ACC112 (cell line): Measurements from ENCODE around the gene PNKP.

Experiments
- H2AFZ ChIP-seq: fragments of 200-600 bp; sonication (generic); one replicate; pipeline ENCODE4 v1.6.0; 2017; ENCODE audit warnings: antibody characterized with exemption, low read length; ENCODE audit not compliant: unreplicated experiment
- H3K27ac ChIP-seq: fragments of 200-600 bp; sonication (generic); 2 replicates; pipeline ENCODE4 v1.5.1; 2014; ENCODE audit warnings: low read depth, mild to moderate bottlenecking, antibody characterized with exemption, low read length, moderate library complexity
- H3K27me3 ChIP-seq: fragments of 200-600 bp; sonication (generic); 2 replicates; pipeline ENCODE4 v1.6.1; 2014; ENCODE audit warnings: mild to moderate bottlenecking, antibody characterized with exemption, low read length, moderate library complexity, mixed read lengths; ENCODE audit not compliant: insufficient read depth
- H3K36me3 ChIP-seq: fragments of 200-600 bp; sonication (generic); 2 replicates; pipeline ENCODE4 v1.6.1; 2016; ENCODE audit warnings: mild to moderate bottlenecking, antibody characterized with exemption, low read length, moderate library complexity, mixed read lengths; ENCODE audit not compliant: insufficient read depth
- H3K4me1 ChIP-seq: fragments of 200-600 bp; sonication (generic); one replicate; pipeline ENCODE4 v1.6.1; 2016; ENCODE audit warnings: low read length, mixed read lengths; ENCODE audit not compliant: insufficient read depth, unreplicated experiment, control insufficient read depth
- H3K4me3 ChIP-seq: fragments of 200-600 bp; sonication (generic); 2 replicates; pipeline ENCODE4 v1.5.1; 2014; ENCODE audit warnings: mild to moderate bottlenecking, low read depth, low read length
- H3K79me2 ChIP-seq: fragments of 200-600 bp; sonication (generic); one replicate; pipeline ENCODE4 v1.6.0; 2016; ENCODE audit warnings: low read length; ENCODE audit not compliant: control insufficient read depth, unreplicated experiment, insufficient read depth

PNKP gene

GRCh38 chr19:49837425-49837824 lies 30.0 kb downstream of the PNKP start:
- Histone ChIP-seq H3K79me2 (no peaks in the 10 kb centered on the region), H3K27me3 (no peaks in the 10 kb centered on the region), H3K4me3 (no peak overlapping the region), H3K4me1 (no peaks in the 10 kb centered on the region), H2AFZ (no peak overlapping the region), H3K27ac (no peak overlapping the region), H3K36me3 (no peaks in the 10 kb centered on the region)

- H3K27me3 ChIP-seq, result no peaks in the 10 kb centered on the region
- no peak overlapping the region for H2AFZ ChIP-seq
- H3K4me1 ChIP-seq, result no peaks in the 10 kb centered on the region
- no peaks in the 10 kb centered on the region for H3K36me3 ChIP-seq
- no peak overlapping the region for H3K4me3 ChIP-seq
- H3K27ac ChIP-seq, result no peak overlapping the region
- H3K79me2 ChIP-seq, result no peaks in the 10 kb centered on the region
Observed at GRCh38 chr19:49837009-49837310, 30.4 kb downstream of the PNKP start.

GRCh38 chr19:49836176-49837008 lies 31.0 kb downstream of the PNKP start:
- no peaks in the 10 kb centered on the region for H3K36me3 ChIP-seq
- H3K4me3 ChIP-seq, result no peak overlapping the region
- H3K4me1 ChIP-seq, result no peaks in the 10 kb centered on the region
- no peaks in the 10 kb centered on the region for H3K27me3 ChIP-seq
- H3K27ac ChIP-seq, result no peak overlapping the region
- H3K79me2 ChIP-seq, result no peaks in the 10 kb centered on the region
- no peak overlapping the region for H2AFZ ChIP-seq

- Histone ChIP-seq H3K27me3 (no peaks in the 10 kb centered on the region), H2AFZ (no peak overlapping the region), H3K27ac (no peak overlapping the region), H3K4me3 (no peak overlapping the region), H3K79me2 (no peaks in the 10 kb centered on the region), H3K4me1 (no peaks in the 10 kb centered on the region), H3K36me3 (no peaks in the 10 kb centered on the region)
Observed at GRCh38 chr19:49835562-49835961, 31.8 kb downstream of the PNKP start.

GRCh38 chr19:49833599-49833998 lies 33.8 kb downstream of the PNKP start:
- no peaks in the 10 kb centered on the region for H3K79me2 ChIP-seq
- H3K36me3 ChIP-seq, result no peaks in the 10 kb centered on the region
- H3K27ac ChIP-seq, result no peak overlapping the region
- no peaks in the 10 kb centered on the region for H3K27me3 ChIP-seq
- H3K4me1 ChIP-seq, result no peaks in the 10 kb centered on the region
- no peak overlapping the region for H3K4me3 ChIP-seq
- no peak overlapping the region for H2AFZ ChIP-seq

GRCh38 chr19:49832556-49832955 lies 34.8 kb downstream of the PNKP start:
- Histone ChIP-seq H3K36me3 (no peaks in the 10 kb centered on the region), H3K4me3 (no peak overlapping the region), H3K27ac (no peak overlapping the region)

GRCh38 chr19:49831592-49831991 lies 35.8 kb downstream of the PNKP start:
- H3K27me3 ChIP-seq, result no peaks in the 10 kb centered on the region
- H3K36me3 ChIP-seq, result no peaks in the 10 kb centered on the region
- no peak overlapping the region for H3K27ac ChIP-seq

More at GRCh38 chr19:49832556-49832955, 34.8 kb downstream of the PNKP start:
- no peaks in the 10 kb centered on the region for H3K4me1 ChIP-seq
- H2AFZ ChIP-seq, result no peak overlapping the region
- no peaks in the 10 kb centered on the region for H3K27me3 ChIP-seq
- H3K79me2 ChIP-seq, result no peaks in the 10 kb centered on the region

GRCh38 chr19:49830766-49831165 lies 36.6 kb downstream of the PNKP start:
- Histone ChIP-seq H3K36me3 (no peaks in the 10 kb centered on the region), H3K27ac (no peak overlapping the region), H2AFZ (no peak overlapping the region), H3K4me1 (no peaks in the 10 kb centered on the region), H3K4me3 (no peak overlapping the region), H3K27me3 (no peaks in the 10 kb centered on the region), H3K79me2 (no peaks in the 10 kb centered on the region)

More at GRCh38 chr19:49831592-49831991, 35.8 kb downstream of the PNKP start:
- Histone ChIP-seq H3K4me1 (no peaks in the 10 kb centered on the region), H3K4me3 (no peak overlapping the region), H2AFZ (no peak overlapping the region), H3K79me2 (no peaks in the 10 kb centered on the region)

- Histone ChIP-seq H3K79me2 (no peaks in the 10 kb centered on the region), H3K27ac (no peak overlapping the region), H3K4me1 (no peaks in the 10 kb centered on the region), H3K4me3 (no peak overlapping the region), H3K36me3 (no peaks in the 10 kb centered on the region), H2AFZ (no peak overlapping the region), H3K27me3 (no peaks in the 10 kb centered on the region)
Observed at GRCh38 chr19:49829721-49830120, 37.7 kb downstream of the PNKP start.

- no peak overlapping the region for H2AFZ ChIP-seq
- H3K36me3 ChIP-seq, result no peaks in the 10 kb centered on the region
- no peaks in the 10 kb centered on the region for H3K27me3 ChIP-seq
- H3K27ac ChIP-seq, result no peak overlapping the region
- H3K4me1 ChIP-seq, result no peaks in the 10 kb centered on the region
- no peaks in the 10 kb centered on the region for H3K79me2 ChIP-seq
- H3K4me3 ChIP-seq, result no peak overlapping the region
Observed at GRCh38 chr19:49829200-49829599, 38.2 kb downstream of the PNKP start.

GRCh38 chr19:49827034-49827433 lies 40.3 kb downstream of the PNKP start:
- peaks cover 9% of the 10 kb centered on the region for H3K79me2 ChIP-seq

More at GRCh38 chr19:49827034-49827433, 40.3 kb downstream of the PNKP start:
- Histone ChIP-seq H3K27ac (no peak overlapping the region), H3K4me3 (no peak overlapping the region), H2AFZ (no peak overlapping the region), H3K27me3 (no peaks in the 10 kb centered on the region), H3K4me1 (no peaks in the 10 kb centered on the region), H3K36me3 (no peaks in the 10 kb centered on the region)
